WI38 (cell line): Measurements from ENCODE around the gene VEGFB.

Experiments
- H3K4me3 ChIP-seq: 2 replicates; pipeline ENCODE4 v1.5.1; 2011; ENCODE audit warnings: low read depth, mild to moderate bottlenecking, control low read depth, low read length
- CTCF ChIP-seq: IDR thresholded peaks from 2 replicates; pipeline ENCODE4 v1.5.1; 2012; ENCODE audit warnings: low read depth, mild to moderate bottlenecking, control low read depth, low read length

VEGFB gene

GRCh38 chr11:64198511-64198910 lies 35.9 kb upstream of the VEGFB start:
- no peak overlapping the region for H3K4me3 ChIP-seq
- no peak for TF ChIP-seq CTCF

- no peak overlapping the region for H3K4me3 ChIP-seq
- TF ChIP-seq CTCF, result no peak
Measured at GRCh38 chr11:64201543-64201942, 32.8 kb upstream of the VEGFB start.

- TF ChIP-seq CTCF, result no peak
- H3K4me3 ChIP-seq, result no peak overlapping the region
Measured at GRCh38 chr11:64202992-64203391, 31.4 kb upstream of the VEGFB start.

- no peak overlapping the region for H3K4me3 ChIP-seq
- no peak for TF ChIP-seq CTCF
Measured at GRCh38 chr11:64203421-64204079, 30.8 kb upstream of the VEGFB start.

- TF ChIP-seq CTCF, result no peak
- H3K4me3 ChIP-seq, result no peak overlapping the region
Measured at GRCh38 chr11:64204080-64204440, 30.3 kb upstream of the VEGFB start.

GRCh38 chr11:64204464-64204989 lies 29.9 kb upstream of the VEGFB start:
- peak; percentile 62 for TF ChIP-seq CTCF
- H3K4me3 ChIP-seq, result no peak overlapping the region

GRCh38 chr11:64206457-64207255 lies 27.7 kb upstream of the VEGFB start, which contains the start of gene FERMT3:
TSS of gene FERMT3 (plus strand) at chr11:64206721. CDS start at chr11:64207365, 644 bp downstream.
- TF ChIP-seq CTCF, result no peak
- no peak within 1 kb of the TSS for H3K4me3 ChIP-seq
